HG03095 (cell line): ENCODE measurements around the gene SSBP2.
"Not testable (repeated sequence)": the region's sequence is repeated elsewhere in the genome, so short reads cannot be mapped to it uniquely, and the experiment has no call there.

Source experiments
- ATAC-seq: cut with Tn5 transposase; IDR thresholded peaks from one replicate; pipeline ENCODE4 v1.9.1; 2021; ENCODE audit warnings: moderate library complexity; ENCODE audit not compliant: unreplicated experiment

SSBP2 gene

DNA sequence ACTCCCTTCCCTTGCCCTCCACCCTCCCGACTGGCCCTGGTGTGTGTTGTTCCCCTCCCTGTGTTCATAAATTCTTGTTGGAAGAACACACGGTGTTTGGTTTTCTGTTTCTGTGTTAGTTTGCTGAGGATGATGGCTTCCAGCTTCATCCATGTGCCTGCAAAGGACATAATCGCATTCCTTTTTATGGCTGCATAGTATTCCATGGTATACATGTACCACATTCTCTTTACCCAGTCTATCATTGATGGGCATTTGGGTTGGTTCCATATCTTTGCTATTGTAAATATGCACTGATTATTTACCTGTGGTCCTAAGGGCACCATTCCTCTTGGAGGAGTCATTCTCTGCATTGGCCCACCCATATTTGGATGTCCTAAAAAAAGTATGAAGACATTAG, 277.5 kb downstream of the SSBP2 start:
- ATAC-seq: not testable (repeated sequence)

DNA sequence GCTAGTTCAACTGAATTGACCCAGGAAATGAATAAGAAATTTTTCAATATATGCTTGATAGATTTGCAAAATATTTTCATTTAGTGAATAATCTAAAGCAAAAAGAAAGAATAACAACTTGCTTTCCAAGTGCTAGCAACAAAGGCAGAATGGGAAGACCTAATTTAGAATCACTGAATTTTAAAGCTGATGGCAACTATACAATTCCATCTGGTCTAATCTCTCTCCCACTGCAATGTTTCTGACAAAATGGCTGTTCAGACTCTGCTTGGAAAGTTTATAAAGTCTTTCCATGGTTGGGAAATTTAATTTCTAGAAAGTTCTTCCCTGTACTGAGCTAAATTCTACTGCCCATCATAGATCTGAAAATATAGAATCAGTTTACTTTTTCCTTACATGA, 281.2 kb downstream of the SSBP2 start:
- ATAC-seq: no peak

DNA sequence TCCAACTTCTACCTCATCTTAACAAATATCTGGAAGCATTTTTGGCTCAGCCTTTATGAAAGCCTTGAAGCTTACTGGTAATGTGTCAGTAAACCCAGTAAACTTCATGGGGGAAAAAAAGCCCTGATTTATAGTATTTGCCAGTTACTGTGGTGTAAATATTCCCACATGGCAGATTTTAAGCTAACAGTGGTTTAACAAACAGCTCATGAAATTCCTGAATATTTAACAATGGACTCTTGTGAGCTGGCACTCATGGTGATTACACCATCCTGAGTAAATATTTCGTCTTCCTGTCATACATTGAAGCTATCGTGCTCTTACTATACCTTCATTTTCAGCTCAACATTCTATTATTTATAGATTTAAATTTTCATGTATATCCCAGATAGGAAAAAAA, 300.0 kb downstream of the SSBP2 start:
- ATAC-seq: no peak

DNA sequence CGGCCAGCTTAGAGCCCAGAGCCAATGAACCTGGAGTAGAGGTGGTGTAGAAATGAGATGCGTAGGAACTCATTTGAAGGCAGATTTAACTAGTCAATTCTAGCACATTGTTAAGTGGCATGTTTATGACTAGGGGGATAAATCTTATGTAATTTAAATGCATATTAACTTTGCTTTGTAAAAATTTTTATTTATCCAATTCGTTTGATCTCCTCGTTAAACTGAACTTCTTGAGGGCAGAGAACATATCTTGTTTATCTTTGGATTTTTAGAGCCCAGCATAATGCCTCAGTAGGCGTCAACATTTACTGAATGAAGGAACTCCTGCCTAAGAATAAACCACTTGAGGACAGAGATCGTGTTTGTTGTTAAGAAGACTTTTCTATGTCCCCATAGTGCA, 315.9 kb downstream of the SSBP2 start:
- no peak for ATAC-seq

DNA sequence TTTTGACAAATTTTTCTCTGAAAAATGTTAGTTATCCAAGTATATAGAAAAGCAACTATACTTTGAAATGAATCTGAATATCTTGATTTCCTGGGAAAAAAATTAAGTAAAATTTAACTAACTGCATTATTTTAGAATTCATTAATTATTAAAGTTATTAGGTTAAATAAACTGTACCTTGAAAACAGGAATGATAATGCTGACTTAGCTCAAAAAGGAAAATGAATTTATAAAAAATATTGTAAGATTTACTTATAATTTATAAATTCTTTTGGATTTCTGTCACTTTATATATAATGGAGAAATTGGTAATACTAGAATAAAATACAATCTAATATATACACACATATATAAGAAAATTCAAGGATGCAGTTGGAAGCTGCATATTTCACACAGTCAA, 320.9 kb downstream of the SSBP2 start:
- no peak for ATAC-seq

DNA sequence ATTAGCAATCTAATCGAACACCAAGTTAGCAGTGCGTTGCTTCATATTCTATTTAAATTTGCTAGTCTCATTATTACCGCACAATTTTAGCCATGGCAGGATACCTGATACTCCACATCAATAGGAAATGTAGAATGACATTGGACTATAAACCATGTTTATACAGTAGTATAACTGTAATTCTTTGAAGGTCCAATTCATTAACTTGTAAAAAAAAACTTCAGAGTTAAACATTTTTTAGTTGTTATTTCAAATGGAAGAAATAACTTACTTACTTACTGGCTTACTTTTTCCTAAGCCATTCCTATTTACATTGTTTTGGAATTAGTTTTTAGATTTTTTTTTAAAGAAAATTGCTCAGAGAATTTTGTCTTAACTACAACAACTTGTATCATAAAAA, 321.5 kb downstream of the SSBP2 start:
- ATAC-seq: no peak

DNA sequence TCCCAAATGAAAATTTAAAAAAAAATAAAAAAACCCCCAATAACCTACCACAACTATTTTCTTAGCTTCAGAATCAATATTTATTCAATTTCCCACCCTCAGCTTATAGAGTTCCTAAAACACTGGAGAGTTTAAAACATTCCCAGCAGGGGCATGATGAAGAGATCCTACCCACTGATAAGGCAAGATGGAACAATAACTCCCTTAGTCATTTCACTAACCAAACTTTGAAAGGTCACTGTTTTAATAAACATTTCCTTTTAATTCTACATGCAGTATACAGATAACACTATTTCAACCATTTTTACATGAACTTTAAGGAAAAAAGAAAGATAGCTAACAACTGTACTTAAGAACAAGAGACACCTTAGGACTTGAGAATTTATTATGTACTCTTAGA, 322.0 kb downstream of the SSBP2 start:
- ATAC-seq: no peak

DNA sequence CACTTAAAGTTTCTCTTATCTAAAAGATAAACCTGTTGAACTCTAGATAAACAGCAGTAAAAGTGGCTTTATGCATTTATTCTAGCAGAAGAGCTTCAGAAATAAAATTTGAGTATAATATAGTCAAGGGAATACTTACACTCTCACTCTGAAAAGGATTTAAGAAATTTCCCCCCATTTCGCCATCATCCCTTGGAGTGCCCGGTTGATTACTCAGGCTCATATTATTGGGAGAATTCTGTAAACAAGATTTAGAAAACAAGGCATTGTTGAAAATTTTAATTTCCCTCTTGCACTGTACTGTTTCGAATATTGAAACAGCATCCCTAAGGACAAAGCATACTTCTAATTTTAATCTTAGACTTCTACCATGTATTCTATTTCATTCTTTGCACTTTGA, 322.5 kb downstream of the SSBP2 start:
- no peak for ATAC-seq

DNA sequence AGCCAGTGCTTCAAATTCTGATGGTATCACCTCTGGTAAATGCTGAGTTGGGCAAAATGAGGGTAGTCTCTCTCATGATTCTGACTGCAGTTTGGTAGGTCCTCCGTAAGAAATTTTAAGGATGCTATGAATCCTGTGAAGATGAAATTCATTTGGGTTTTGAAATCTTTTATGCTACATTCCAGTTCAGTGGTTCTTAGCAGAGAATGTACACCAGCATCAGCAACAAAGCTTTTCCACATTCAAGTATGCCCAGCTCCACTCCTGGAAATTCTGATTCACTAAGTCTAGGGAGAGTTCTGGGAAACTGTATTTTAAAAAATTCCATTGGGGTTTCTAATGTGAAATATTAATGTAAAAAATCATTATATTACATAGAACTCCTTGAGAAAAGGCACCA, 323.3 kb downstream of the SSBP2 start:
- ATAC-seq: no peak

DNA sequence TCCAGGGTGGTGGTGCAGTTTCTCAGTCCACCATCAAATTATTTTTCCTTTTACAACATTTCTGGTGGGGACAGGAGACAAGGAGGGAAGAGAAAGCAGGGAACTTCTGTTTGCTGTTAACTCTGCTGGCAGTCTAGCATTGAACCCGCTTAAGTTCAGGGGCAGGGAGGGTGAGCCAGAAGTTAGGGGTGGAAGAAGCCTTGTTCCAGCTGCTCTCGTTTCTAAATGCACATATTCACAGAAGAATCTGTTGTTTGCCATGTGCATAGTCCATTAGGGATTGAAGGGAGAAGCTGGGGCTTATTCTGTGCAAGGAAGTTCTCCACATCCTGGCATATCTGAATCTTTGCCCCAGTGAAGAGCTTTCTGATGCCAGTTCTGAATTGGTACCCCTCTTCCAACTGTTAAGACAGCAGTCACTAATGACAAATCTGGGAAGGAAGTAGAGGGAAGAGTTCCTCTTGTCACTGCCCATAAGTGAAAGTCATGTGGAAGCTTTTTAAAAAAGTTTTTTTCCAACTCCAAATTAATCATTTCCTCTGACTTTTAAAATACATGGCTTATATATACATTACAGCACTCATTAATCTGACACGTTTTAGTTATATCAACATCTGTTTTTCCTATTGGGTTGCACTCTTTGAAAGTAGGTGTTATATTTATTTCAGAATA, 324.4 kb downstream of the SSBP2 start:
- ATAC-seq: no peak

DNA sequence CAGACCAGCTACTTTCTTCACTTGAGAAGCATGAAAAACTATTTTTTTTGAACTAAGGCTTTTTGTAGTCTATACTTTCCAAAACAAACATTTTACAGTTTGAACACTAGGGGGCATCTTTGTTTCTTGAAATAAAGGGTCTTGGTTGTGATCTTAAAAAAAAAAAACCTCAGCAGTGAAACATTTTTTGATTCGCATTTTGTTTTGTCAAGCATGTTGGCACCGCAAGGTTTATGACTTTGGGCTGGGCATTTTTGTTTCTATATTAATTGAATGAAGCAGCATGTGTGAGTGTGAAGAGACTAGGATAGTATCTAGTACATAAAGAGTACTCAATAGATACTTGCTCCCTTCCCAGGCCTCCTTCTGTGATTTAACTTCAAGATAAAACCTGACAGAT, 325.3 kb downstream of the SSBP2 start:
- no peak for ATAC-seq

DNA sequence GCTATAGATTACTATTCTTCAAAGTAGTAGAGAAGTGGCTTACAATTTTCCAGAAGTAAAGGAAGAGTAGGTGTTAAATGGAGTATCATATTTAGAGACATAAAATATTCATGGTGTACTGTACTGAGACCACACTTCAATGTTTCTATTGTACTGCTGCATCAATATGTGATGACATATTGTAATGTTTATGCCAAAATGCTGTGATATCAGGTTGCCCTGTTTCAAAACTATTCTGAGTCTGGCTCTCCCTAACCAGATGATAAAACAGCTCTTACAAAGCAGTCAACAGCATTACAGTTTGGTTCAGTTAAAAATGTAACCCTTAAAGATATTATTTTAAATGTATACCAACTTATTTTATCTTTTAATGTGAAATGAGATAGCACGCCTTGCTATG, 326.2 kb downstream of the SSBP2 start:
- ATAC-seq: no peak

DNA sequence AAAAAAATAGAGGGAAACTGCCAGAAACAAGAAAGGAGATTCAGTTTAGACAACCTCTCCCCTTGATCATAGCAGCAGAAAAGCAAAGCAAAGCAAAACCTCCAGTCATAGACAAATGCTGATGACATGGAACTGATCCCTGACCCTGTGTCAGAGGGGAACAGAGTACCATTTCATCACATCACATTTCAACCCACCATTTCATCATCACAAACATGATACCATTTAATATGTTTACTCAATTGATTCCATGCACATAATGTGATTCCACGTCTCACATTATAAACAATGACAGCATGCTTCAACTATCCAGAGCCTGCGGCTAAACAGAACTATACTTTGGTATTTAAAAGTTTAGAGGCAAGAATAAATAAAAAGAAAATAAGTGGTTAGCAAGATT, 328.2 kb downstream of the SSBP2 start:
- no peak for ATAC-seq

DNA sequence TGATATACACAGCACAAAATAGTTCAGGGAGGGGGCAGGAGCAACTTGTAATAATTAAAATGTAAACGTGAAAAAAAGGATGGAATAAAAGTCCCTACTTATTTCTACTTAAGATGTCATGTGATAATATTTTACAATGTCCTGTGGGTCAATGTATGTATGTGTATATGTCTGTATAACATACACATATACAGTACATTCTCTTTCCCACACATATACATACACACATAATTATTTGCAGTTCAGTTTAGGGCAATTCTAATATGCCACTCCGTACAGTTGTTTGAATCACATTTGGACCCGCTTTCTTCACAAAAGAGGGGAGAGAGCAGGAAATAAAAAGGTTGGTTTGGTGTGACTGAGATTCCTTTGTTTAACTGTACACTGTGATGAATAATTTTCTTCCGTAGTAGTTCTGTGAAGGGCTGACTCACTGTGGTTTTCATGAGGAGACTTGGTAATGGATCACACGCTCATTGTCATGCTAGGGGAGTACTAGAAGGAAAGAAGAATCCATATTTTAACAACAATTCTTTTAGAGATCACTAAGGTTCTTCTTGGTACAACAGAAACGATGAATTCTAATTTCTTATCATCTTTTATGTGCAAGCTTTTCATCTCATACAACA, 330.7 kb downstream of the SSBP2 start:
- ATAC-seq: no peak

DNA sequence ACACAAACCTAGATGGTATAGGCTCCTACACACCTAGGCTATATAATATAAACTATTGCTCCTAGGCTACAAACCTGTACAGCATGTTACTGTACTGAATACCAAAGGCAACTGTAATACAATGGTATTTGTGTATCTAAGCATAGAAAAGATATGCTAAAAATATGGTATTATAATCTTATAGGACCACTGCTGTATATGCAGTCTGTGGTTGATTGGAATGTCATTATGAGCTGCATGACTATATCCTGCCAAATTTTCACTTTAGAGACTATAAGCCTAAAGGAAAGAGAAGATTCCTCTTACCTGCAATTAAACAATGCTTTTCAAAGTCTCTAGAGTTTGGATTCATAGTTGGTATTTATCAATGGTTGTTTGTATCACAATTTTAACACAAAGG, 332.3 kb downstream of the SSBP2 start:
- no peak for ATAC-seq

DNA sequence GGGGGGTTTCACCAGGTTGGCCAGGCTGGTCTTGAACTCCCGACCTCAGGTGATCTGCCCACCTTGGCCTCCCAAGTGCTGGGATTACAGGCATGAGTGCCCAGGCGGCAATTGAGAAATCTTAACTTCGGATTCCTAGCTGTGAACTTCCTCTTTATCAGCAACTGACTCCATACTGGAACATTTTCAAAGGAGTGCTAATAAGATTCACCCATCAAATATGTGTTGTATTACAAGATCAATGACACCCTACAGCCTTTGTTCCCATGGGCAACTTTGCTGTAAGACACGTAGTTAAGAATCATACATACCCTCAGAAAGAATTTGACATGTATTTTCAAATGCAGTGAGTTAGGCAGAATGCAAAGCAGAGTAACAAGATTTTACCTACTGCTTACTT, 333.8 kb downstream of the SSBP2 start:
- ATAC-seq: no peak

DNA sequence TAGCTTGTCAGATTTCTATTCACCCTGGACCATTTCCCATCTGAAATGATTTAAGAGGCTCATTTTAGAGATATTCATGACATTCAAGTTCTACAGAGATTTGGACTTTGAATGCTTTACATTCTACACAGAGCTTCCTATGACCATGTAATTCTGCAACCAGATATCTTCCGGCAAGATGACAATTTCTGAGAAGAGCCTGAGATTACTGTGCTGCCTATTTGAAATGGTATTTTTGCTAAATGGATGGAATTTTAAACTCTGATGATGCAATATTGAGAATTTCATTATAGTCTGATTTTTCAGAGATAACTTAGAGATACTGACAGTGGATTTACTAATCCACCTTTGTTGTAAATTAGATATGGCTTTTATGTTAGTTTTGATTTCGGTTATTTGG, 341.0 kb downstream of the SSBP2 start:
- no peak for ATAC-seq

DNA sequence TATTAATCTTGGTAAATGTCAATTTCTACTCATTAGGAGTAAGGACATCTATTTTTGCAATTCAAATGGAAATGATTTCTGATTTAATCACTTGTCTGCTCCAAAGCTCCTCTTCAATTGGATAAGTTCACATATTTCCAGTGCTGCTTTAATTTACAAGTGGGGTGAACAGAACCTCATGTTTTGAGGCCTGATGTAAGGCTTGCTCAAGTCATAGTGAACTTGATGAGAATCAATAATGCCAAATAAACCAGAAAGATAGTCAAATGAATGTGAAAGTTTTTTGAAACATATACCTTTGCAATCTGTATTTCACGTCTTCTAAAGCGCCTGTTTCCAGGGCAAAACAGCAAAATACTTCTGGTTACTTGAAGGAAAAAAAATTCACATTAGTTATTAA, 341.5 kb downstream of the SSBP2 start:
- no peak for ATAC-seq

DNA sequence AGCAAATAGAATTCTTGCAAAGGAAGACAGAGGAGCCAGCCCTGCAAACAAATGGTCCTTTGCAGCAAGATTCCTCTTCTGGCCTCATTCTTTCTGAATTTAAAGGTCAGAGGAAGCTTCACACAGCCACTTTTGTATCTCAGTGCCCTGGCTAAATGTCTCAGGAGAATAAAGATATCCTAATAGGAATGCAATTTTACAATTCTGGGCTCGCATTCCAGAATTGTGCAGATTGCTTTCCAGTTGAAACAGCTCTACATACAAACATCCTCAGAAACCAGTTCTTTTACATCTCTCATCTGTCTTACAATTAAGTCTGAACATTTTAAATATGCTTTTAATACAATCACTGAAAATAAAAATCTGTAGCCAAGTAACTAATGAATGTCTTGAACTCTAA, 342.4 kb downstream of the SSBP2 start:
- ATAC-seq: no peak

DNA sequence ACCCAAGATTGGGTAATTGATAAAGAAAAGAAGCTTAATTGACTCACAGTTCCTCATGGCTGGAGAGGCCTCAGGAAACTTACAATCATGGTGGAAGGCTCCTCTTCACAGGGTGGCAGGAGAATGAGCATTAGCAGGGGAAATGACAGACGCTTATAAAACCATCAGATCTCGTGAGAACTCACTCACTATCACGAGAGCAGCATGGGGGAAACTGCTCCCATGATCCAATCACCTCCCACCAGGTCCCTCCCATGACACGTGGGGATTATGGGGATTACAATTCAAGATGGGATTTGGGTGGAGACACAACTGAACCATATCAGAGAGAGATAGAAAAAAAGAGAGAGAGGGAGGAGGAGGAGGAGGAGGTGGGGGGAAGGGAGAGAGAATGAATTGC, 343.1 kb downstream of the SSBP2 start:
- not testable (repeated sequence) for ATAC-seq

DNA sequence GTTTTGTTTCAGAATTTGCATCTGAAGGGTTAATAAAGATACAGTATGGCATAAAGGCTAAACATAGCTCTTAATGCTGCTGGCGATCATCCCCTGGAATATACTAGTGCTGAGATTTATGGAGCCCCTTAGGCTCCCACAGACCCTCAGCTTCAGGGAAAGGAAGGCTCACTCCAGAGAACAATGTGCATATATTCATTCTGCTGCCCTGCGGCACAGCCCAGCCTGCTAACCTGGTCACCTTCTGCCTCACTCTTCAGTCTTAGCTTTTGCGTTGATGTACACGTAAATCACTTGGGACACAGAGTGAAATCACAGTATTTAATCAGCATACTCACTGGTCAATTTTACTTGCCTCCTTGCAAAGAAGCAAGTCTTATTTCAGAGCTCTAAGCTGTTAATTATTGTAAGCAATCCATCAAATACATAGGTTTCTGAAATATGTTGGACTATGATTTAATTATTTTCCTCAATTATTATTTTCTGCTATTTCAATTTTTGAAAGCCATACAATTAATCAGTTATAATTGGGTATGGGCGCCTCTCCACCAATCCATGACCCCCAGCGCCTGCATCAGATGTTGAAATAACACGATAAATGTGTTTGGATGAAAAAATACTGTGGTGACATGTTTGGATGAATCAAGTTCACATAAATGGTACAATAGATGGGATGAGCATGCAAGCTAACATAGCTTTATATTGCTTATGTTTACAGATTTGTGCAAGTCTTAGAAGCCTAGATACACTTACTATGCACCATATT, 345.6 kb downstream of the SSBP2 start:
- ATAC-seq: no peak

DNA sequence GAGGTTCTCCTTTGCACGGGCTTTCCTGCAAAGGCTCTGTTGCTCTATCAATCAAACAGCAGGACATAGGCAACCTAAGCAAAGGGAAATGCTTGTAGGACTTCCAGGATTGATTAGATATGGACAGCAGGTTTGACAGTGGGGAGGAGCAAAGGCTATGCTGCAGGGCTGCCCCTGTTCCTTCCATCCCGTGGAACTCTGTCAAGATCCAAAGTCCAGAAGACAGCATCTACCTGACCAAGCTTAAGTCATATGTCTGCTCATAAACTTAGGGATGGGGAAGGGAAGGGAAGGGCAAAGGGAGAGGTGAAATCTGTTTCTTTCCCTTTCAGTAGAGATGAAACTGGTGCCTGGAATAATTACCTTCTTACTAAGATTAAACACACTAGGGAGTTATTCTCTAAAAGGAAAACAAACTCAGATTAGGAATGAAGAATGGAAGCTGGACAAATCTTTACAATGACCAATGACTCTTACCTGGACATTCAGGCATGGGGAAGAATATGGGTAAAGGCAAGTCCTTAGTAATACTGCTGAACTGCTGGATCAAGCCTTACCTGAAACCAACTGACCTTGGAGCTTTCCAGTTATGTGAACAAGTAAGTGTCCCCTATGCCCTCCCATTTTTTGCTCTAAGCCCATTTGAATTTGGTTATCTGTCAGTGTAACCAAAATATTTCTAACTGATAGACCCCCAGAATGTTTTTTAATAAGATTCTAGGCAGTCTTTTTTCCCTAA, 348.5 kb downstream of the SSBP2 start:
- no peak for ATAC-seq
